B cell (primary cell): Measurements from ENCODE around the gene ZNF148.

Experiments used
- EZH2 ChIP-seq: IDR thresholded peaks from 2 replicates; pipeline ENCODE4 v1.6.1; 2012; ENCODE audit warnings: borderline replicate concordance, low read depth, mild to moderate bottlenecking, moderate library complexity, low read length; ENCODE audit not compliant: insufficient read depth, poor library complexity, severe bottlenecking
- TF ChIP-seq, protein P1 (sequence below): fragments of 200-600 bp; IDR thresholded peaks from one replicate; pipeline ENCODE4 v1.8.0; 2022; ENCODE audit warnings: antibody characterized with exemption, mild to moderate bottlenecking

DNA sequence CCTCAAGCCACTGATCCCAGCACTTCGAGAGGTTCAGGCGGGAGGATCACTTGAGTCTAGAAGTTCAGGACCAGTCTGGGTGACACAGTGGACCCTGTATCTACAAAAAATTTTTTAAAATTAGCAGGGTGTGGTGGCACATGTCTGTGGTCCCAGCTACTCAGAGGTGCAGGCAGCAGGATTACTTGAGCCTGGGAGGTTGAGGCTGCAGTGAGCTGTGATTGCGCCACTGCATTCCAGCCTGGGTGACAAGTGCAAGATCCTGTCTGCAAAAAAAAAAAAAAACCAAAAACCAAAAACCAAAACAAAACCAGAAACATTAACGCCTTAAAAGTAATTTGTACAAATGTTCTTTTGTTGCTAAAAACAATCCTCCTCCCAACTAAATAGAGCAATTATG lies 134.6 kb downstream of the ZNF148 start:
- no peak for TF ChIP-seq EZH2
- TF ChIP-seq, protein P1, sequence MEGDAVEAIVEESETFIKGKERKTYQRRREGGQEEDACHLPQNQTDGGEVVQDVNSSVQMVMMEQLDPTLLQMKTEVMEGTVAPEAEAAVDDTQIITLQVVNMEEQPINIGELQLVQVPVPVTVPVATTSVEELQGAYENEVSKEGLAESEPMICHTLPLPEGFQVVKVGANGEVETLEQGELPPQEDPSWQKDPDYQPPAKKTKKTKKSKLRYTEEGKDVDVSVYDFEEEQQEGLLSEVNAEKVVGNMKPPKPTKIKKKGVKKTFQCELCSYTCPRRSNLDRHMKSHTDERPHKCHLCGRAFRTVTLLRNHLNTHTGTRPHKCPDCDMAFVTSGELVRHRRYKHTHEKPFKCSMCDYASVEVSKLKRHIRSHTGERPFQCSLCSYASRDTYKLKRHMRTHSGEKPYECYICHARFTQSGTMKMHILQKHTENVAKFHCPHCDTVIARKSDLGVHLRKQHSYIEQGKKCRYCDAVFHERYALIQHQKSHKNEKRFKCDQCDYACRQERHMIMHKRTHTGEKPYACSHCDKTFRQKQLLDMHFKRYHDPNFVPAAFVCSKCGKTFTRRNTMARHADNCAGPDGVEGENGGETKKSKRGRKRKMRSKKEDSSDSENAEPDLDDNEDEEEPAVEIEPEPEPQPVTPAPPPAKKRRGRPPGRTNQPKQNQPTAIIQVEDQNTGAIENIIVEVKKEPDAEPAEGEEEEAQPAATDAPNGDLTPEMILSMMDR: no peak
